GM12891 (cell line): ENCODE results near the gene C19orf81.

Experiments
- DNase-seq: peaks from one replicate; pipeline ENCODE4 v3.0.0; 2011; ENCODE audit warnings: low spot score; ENCODE audit not compliant: insufficient read length
- FAIRE-seq: peaks from 2 replicates; lab custom pipeline; 2011; peaks lifted over from hg19 to GRCh38; lab: Jason Lieb, UNC
- PAX5 ChIP-seq: IDR thresholded peaks from 2 replicates; pipeline ENCODE4 v1.6.1; 2011; ENCODE audit warnings: low read length, moderate library complexity, mild to moderate bottlenecking; ENCODE audit not compliant: insufficient read depth, severe bottlenecking
- POLR2A ChIP-seq: IDR thresholded peaks from 2 replicates; pipeline ENCODE4 v1.6.1; 2011; ENCODE audit warnings: low read depth, low read length, control low read depth
- POLR2AphosphoS5 ChIP-seq: IDR thresholded peaks from 2 replicates; pipeline ENCODE4 v1.6.1; 2011; ENCODE audit warnings: low read depth, low read length, control low read depth
- POU2F2 ChIP-seq: IDR thresholded peaks from 2 replicates; pipeline ENCODE4 v1.6.1; 2011; ENCODE audit warnings: low read depth, mild to moderate bottlenecking, control low read depth, low read length, moderate library complexity
- SPI1 ChIP-seq: IDR thresholded peaks from 2 replicates; pipeline ENCODE4 v1.6.1; 2011; ENCODE audit warnings: low read depth, low read length, control low read depth
- TAF1 ChIP-seq: IDR thresholded peaks from 2 replicates; pipeline ENCODE4 v1.6.1; 2011; ENCODE audit warnings: low read depth, low read length, control low read depth

C19orf81 gene

DNA sequence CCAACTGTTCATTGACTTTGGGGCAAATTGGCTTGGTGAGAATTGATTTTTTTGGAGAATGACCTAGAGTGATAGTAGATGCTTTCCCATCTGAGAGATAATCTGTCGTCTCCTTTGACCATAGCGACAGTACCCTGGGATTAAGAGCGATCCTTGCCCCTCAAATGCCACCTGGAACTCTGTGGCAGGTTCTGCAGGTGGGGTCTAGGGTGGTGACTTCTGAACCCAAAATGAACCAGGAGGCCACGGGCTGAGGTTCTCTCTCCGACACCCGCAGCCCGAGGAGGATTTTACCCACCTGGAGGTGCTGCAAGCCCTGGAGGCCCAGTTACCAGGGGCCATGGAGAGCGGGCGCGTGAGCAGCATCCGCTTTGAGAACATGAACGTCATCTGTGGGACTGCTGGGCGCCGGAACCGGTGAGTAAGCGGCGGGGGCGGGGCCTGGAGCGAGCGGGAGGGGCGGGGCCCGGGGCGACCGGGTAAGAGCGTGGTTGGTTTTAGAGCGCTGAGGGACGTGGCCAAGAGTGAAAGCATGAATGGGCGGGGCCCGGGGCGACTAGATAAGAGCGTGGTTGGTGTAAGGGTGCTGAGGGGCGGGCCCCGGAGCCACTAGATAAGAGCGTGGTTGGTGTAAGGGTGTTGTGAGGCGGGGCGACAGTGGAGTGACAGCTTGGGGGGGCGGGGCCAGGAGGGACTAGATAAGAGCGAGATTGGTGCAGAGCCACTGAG is 8.6 kb downstream of the C19orf81 start:
- no peak for TF ChIP-seq POU2F2
- no peak for DNase-seq
- FAIRE-seq, result no peak

DNA sequence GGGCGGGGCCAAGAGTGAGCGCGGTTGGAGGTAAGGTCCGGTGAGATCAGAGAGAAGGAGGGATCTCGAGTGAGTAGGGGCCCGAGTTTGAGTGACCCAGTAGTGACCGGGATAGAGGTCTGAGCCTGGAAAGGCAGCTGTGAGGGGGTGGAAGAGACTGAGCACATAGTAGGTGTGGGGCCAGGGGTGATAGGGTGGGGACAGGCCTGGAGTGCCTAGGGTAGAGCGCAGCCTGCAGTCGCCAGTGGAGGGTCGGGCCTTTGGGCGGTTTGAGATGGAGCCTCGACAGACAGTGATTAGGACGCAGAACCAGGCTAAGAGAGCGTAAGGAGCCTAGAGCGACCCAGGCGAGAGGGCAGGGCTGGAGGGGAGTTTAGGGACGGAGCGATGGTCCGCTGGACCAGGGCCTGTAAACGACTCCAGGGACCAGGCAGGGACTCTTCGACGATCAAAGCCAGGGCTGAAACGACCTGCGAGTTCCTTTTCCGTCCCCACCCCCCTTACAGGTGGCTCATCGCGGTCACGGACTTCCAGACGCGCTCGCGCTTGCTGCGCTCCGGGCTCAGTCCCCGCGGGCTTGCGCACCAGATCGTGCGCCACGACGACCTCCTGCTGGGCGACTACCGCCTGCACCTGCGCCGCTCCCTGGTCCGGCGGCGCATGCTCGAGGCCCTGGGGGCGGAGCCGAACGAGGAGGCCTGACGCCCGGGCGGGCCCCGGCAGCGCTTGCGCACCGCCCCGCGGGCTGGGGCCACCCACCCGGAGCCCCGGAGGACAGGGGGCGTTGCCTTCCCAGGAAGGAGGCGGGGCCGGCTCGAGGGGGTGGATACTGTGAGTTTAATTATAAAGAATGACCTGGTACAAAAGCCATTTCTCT is 9.4 kb downstream of the C19orf81 start:
- no peak for DNase-seq
- TF ChIP-seq POU2F2 (no peak), SPI1 (no peak)
- FAIRE-seq, result no peak

DNA sequence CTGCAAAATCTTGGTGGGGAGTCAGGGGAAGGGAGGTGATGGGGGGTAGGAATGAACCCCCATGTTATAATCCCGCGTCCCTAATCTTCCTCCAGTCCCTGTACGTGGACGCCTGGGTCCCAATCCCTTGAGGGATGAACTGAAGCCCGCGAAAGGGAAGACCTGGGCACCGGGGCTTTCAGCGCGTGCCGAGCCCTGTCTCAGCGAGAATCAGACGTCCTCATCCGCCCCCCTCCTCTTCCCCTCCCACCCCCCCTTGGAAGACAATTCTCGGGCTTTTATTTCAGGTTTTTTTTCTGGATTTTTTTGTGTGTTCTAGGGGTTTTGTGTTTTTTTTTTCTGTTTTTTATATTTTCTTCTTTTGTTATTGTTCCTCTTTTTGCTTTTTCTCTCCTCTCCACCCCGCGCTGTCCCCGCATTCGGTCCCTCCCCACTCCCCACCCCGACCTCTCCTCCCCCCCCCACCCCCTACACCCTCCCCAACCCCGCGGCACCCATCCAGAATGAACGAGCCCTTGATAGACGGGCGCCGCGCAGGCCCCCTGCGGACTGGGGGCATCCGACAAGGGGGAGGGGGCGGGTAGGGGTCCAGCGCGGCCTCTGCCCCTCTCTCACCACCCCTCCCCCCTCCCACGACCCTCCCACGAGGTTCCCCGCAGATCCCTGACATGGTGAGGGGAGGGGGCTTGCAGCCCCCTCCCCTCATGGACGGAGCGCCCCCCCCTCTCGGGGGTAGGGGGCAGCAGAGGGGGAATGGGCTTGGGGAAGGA is 10.3 kb downstream of the C19orf81 start:
- no peak for FAIRE-seq
- no peak for DNase-seq
- TF ChIP-seq POU2F2, result no peak
- TF ChIP-seq SPI1, result no peak
- TF ChIP-seq POLR2A, result no peak
- no peak for TF ChIP-seq TAF1
- TF ChIP-seq POLR2AphosphoS5, result no peak
- no peak for TF ChIP-seq PAX5

DNA sequence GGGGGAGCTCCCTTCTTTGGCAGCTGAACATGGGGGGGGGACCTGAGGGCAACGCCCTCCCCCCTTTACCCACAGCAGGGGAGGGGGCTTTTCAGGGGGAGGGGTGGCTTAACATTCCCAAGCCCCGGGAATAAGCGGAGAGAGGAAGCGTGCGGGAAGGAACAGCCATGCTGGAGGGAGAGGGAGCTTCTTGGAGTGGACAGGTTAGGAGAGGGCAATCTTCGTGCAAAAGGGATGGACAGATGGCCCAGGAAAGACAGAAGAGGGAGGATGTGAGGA is 10.8 kb downstream of the C19orf81 start:
- TF ChIP-seq POLR2A, result no peak
- no peak for TF ChIP-seq POU2F2
- no peak for TF ChIP-seq TAF1
- FAIRE-seq (no peak), DNase-seq (no peak)

DNA sequence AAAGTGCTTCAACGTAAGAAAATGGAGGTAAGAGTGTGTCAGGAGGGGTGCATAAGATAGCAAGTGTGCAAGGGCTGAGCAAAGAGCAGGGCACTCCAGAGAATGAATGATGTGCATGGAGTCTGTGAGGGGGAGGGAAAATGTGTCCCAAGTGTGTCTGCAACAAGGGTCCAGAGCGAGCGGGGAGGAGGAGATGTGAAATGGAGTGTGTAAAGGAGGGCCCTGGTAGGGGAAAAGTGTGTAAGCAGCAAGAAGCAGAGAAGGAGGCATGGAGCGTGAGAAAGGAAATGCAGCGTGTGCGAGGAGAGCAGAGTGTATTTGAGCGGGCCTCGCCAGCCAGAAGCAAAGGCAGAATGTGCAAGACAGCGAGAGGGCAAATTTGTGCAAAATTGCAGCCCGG is 11.8 kb downstream of the C19orf81 start:
- DNase-seq, result no peak
- TF ChIP-seq POU2F2 (no peak), POLR2A (no peak), SPI1 (no peak), PAX5 (no peak), POLR2AphosphoS5 (no peak), TAF1 (no peak)
- FAIRE-seq, result no peak

DNA sequence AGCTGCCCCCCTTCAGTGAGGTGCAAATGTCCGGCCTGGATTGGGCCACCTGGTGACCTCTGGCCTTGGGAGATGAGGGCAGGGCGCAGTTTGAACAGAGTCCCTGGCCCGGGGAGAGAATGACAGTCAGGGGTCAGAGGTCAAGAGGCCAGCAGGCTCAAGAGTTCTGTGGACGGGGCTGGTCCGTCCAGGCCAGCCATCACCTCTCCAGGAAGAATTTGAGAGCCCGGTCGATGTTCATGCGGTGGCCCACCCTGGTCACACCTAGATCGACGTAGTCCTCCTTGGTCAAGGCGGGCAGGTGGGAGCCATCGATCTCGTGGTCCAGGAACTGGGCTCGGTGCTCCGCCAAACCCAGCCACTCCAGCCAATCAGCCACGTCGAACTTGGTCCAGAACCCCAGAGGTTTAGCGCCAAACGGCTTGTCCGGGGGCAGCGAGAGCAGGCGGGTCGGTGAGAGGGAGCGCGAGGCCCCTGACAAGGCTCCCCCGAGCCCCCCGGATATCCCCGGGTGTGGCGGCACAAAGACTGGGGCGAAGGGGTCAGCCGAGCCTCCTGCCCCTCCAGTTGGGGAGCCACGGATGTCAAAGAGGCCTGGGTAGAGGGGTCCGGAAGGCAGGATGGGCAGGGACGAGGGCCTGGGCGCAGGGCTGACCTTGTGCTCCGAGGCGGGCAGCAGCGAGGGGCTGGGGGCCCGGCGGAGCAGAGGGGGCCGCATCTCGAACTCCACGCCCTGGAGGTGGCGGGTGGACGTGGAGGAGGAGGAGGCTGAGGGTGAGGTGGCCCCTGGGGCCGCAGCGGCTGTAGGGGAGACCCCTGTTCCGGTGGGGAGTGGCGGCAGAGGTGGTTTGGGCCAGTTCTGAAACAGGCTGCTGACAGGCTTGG is 12.8 kb downstream of the C19orf81 start:
- DNase-seq (no peak), FAIRE-seq (no peak)
- no peak for TF ChIP-seq PAX5
- TF ChIP-seq POLR2A, result no peak
- no peak for TF ChIP-seq POLR2AphosphoS5
- TF ChIP-seq POU2F2, result no peak
- TF ChIP-seq TAF1, result no peak
- TF ChIP-seq SPI1, result no peak

DNA sequence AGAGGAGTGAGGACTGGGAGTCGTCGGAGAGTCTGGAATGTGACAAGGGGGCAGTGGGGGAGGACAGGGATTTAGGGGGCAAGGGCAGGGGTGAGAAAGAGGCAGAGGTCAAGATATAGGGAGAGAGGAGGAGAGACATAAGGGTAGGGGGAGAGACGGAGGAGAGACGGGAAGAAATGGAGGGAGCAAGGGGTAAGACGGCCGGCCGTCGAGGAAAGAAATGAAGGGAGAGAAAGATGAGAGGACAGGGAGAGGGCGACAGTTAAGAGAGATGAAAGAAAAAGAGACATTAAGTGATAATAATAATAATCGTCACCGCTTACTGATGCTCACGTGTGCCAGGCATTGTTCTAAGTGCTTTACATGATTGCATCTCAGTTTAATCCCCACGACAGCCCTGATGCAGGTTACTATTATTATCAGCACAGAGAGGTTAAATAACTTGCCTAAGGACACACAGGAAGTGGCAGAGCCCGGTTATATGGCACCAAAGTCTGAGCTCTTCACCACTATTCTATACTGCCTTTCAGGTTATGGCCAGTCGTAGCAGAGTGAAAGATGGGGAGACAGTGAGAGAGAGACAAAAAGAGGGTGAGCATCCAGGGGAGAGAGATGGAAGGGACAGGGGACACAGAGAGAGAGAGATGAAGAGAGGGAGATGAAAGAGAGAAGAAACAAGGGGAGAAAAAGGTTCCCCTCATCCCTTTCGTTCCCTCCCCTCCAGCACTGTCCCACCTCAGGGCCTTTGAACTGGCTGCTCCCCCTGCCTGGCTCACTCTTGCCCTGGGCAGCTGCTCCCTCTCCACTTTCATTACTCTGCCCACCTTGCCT is 13.6 kb downstream of the C19orf81 start:
- DNase-seq (no peak), FAIRE-seq (no peak)
- TF ChIP-seq PAX5, result no peak
- no peak for TF ChIP-seq POU2F2
- TF ChIP-seq TAF1, result no peak
- no peak for TF ChIP-seq POLR2A
- TF ChIP-seq POLR2AphosphoS5, result no peak
- no peak for TF ChIP-seq SPI1

DNA sequence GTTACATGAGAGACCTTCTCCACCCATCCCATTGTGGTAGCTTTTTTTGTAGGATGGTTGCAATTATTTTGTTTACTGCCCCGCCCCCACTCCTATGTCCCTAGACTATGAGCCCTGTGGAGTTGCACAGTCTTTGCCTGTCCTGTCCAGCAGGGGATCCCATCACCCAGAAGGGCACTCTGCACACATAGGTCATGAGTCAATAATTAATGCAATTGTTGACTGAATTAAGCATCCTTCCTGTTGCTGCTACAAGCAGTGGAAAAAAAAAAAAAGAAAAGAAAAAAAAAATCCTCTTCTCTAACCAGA is 14.2 kb downstream of the C19orf81 start:
- FAIRE-seq, result no peak
- no peak for DNase-seq
- TF ChIP-seq TAF1 (no peak), POLR2A (no peak), POU2F2 (no peak), POLR2AphosphoS5 (no peak), SPI1 (no peak), PAX5 (no peak)
